Ishikawa (cell line): ENCODE measurements around the gene USP17L12.
"Not testable (repeated sequence)": the region's sequence is repeated elsewhere in the genome, so short reads cannot be mapped to it uniquely, and the experiment has no call there.

Experiments used
- CEBPB ChIP-seq: IDR thresholded peaks from 2 replicates; pipeline ENCODE4 v1.6.1; 2012
- CREB1 ChIP-seq: IDR thresholded peaks from 2 replicates; pipeline ENCODE4 v1.6.1; 2012; ENCODE audit warnings: low read depth
- EP300 ChIP-seq: IDR thresholded peaks from 2 replicates; pipeline ENCODE4 v1.6.1; 2012; ENCODE audit warnings: borderline replicate concordance
- FOXM1 ChIP-seq: IDR thresholded peaks from 2 replicates; pipeline ENCODE4 v1.6.1; 2012; ENCODE audit warnings: low read depth, borderline replicate concordance
- MAX ChIP-seq: IDR thresholded peaks from 2 replicates; pipeline ENCODE4 v1.6.1; 2012
- NFIC ChIP-seq: IDR thresholded peaks from 2 replicates; pipeline ENCODE4 v1.6.1; 2012
- RAD21 ChIP-seq: IDR thresholded peaks from 2 replicates; pipeline ENCODE4 v1.6.1; 2012; ENCODE audit warnings: low read depth
- TAF1 ChIP-seq: IDR thresholded peaks from 2 replicates; pipeline ENCODE4 v1.6.1; 2012; ENCODE audit warnings: low read depth, mild to moderate bottlenecking
- TCF12 ChIP-seq: IDR thresholded peaks from 2 replicates; pipeline ENCODE4 v1.6.1; 2012; ENCODE audit warnings: low read depth
- TEAD4 ChIP-seq: IDR thresholded peaks from 2 replicates; pipeline ENCODE4 v1.6.1; 2012
- YY1 ChIP-seq: IDR thresholded peaks from 2 replicates; pipeline ENCODE4 v1.6.1; 2012; ENCODE audit warnings: low read depth
- ZBTB7A ChIP-seq: IDR thresholded peaks from 2 replicates; pipeline ENCODE4 v1.6.1; 2012; ENCODE audit warnings: low read depth
- TF ChIP-seq, protein P1 (sequence below): IDR thresholded peaks from 2 replicates; pipeline ENCODE4 v1.6.1; 2012; ENCODE audit warnings: low read depth, mild to moderate bottlenecking

USP17L12 gene

DNA sequence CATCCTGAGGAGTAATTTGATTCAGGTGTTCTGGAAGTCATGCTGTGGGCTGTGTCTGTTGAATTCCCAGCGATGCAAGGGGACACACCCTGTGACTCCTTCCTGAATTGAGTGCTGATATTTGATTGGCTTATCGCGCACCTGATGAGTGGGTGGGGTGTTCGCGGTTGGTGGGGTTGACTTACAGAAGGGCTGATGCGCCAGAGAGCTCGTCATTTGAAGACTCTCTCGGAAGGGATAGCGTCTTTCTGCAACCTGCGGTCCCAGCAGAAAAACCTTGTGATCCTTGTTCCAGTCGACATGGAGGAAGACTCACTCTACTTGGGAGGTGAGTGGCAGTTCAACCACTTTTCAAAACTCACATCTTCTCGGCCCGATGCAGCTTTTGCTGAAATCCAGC, at the start of gene USP17L12:
TSS of gene USP17L12 (plus strand) at position 301 of the 400 bp plus-strand sequence. CDS start at position 301, 0 bp downstream.
- not testable (repeated sequence) for TF ChIP-seq TCF12, RAD21, YY1

GRCh38 chr4:9210357-9210756, 9.6 kb upstream of the USP17L12 start, which contains the start of gene USP17L10:
TSS of gene USP17L10 (plus strand) at chr4:9210657. CDS start at chr4:9210657, 0 bp downstream.
- not testable (repeated sequence) for TF ChIP-seq CEBPB, NFIC, CREB1

DNA sequence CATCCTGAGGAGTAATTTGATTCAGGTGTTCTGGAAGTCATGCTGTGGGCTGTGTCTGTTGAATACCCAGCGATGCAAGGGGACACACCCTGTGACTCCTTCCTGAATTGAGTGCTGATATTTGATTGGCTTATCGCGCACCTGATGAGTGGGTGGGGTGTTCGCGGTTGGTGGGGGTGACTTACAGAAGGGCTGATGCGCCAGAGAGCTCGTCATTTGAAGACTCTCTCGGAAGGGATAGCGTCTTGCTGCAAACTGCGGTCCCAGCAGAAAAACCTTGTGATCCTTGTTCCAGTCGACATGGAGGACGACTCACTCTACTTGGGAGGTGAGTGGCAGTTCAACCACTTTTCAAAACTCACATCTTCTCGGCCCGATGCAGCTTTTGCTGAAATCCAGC, 4.8 kb upstream of the USP17L12 start, which contains the start of gene USP17L11:
TSS of gene USP17L11 (plus strand) at position 301 of the 400 bp plus-strand sequence. CDS start at position 301, 0 bp downstream.
- not testable (repeated sequence) for TF ChIP-seq CREB1, EP300, TCF12

- not testable (repeated sequence) for TF ChIP-seq ZBTB7A, EP300, TCF12
Measured at GRCh38 chr4:9224596-9224995, 4.6 kb downstream of the USP17L12 start, which contains the start of gene USP17L13. TSS of gene USP17L13 (plus strand) at chr4:9224896. CDS start at chr4:9224896, 0 bp downstream.

- not testable (repeated sequence) for TF ChIP-seq TCF12, TAF1, CEBPB
Measured at GRCh38 chr4:9234085-9234484, 14.1 kb downstream of the USP17L12 start, which contains the start of gene USP17L15. TSS of gene USP17L15 (plus strand) at chr4:9234385. CDS start at chr4:9234385, 0 bp downstream.

DNA sequence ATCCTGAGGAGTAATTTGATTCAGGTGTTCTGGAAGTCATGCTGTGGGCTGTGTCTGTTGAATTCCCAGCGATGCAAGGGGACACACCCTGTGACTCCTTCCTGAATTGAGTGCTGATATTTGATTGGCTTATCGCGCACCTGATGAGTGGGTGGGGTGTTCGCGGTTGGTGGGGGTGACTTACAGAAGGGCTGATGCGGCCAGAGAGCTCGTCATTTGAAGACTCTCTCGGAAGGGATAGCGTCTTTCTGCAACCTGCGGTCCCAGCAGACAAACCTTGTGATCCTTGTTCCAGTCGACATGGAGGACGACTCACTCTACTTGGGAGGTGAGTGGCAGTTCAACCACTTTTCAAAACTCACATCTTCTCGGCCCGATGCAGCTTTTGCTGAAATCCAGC, 23.6 kb downstream of the USP17L12 start, which contains the start of gene USP17L17:
TSS of gene USP17L17 (plus strand) at position 301 of the 400 bp plus-strand sequence. CDS start at position 301, 0 bp downstream.
- not testable (repeated sequence) for TF ChIP-seq CEBPB, TCF12, MAX

- not testable (repeated sequence) for TF ChIP-seq TCF12, FOXM1, CREB1
Measured at GRCh38 chr4:9247953-9248680, 28.2 kb downstream of the USP17L12 start, which contains the start of gene USP17L18. TSS of gene USP17L18 (plus strand) at chr4:9248630. CDS start at chr4:9248630, 0 bp downstream.

DNA sequence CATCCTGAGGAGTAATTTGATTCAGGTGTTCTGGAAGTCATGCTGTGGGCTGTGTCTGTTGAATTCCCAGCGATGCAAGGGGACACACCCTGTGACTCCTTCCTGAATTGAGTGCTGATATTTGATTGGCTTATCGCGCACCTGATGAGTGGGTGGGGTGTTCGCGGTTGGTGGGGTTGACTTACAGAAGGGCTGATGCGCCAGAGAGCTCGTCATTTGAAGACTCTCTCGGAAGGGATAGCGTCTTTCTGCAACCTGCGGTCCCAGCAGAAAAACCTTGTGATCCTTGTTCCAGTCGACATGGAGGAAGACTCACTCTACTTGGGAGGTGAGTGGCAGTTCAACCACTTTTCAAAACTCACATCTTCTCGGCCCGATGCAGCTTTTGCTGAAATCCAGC, 33.1 kb downstream of the USP17L12 start, which contains the start of gene USP17L19:
TSS of gene USP17L19 (plus strand) at position 301 of the 400 bp plus-strand sequence. CDS start at position 301, 0 bp downstream.
- TF ChIP-seq TEAD4, MAX, EP300: not testable (repeated sequence)

- TF ChIP-seq, protein P1, sequence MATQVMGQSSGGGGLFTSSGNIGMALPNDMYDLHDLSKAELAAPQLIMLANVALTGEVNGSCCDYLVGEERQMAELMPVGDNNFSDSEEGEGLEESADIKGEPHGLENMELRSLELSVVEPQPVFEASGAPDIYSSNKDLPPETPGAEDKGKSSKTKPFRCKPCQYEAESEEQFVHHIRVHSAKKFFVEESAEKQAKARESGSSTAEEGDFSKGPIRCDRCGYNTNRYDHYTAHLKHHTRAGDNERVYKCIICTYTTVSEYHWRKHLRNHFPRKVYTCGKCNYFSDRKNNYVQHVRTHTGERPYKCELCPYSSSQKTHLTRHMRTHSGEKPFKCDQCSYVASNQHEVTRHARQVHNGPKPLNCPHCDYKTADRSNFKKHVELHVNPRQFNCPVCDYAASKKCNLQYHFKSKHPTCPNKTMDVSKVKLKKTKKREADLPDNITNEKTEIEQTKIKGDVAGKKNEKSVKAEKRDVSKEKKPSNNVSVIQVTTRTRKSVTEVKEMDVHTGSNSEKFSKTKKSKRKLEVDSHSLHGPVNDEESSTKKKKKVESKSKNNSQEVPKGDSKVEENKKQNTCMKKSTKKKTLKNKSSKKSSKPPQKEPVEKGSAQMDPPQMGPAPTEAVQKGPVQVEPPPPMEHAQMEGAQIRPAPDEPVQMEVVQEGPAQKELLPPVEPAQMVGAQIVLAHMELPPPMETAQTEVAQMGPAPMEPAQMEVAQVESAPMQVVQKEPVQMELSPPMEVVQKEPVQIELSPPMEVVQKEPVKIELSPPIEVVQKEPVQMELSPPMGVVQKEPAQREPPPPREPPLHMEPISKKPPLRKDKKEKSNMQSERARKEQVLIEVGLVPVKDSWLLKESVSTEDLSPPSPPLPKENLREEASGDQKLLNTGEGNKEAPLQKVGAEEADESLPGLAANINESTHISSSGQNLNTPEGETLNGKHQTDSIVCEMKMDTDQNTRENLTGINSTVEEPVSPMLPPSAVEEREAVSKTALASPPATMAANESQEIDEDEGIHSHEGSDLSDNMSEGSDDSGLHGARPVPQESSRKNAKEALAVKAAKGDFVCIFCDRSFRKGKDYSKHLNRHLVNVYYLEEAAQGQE, result not testable (repeated sequence)
- not testable (repeated sequence) for TF ChIP-seq EP300, FOXM1
Measured at GRCh38 chr4:9257824-9258223, 37.9 kb downstream of the USP17L12 start, which contains the start of gene USP17L20. TSS of gene USP17L20 (plus strand) at chr4:9258124. CDS start at chr4:9258124, 0 bp downstream.

- TF ChIP-seq, protein P1, result not testable (repeated sequence)
- not testable (repeated sequence) for TF ChIP-seq EP300, FOXM1
Measured at GRCh38 chr4:9262572-9262971, 42.6 kb downstream of the USP17L12 start, which contains the start of gene USP17L21. TSS of gene USP17L21 (plus strand) at chr4:9262872. CDS start at chr4:9262872, 0 bp downstream.
